HG03457 (cell line): ENCODE results near the gene FBXO11.
A peak's percentile ranks its signal among the peaks of the same experiment; 100 is the strongest.
"Not testable (repeated sequence)": the region's sequence is repeated elsewhere in the genome, so short reads cannot be mapped to it uniquely, and the experiment has no call there.

Experiments
- ATAC-seq: cut with Tn5 transposase; IDR thresholded peaks from one replicate; pipeline ENCODE4 v1.9.1; 2021; ENCODE audit warnings: moderate number of reproducible peaks; ENCODE audit not compliant: unreplicated experiment

The FBXO11 gene

DNA sequence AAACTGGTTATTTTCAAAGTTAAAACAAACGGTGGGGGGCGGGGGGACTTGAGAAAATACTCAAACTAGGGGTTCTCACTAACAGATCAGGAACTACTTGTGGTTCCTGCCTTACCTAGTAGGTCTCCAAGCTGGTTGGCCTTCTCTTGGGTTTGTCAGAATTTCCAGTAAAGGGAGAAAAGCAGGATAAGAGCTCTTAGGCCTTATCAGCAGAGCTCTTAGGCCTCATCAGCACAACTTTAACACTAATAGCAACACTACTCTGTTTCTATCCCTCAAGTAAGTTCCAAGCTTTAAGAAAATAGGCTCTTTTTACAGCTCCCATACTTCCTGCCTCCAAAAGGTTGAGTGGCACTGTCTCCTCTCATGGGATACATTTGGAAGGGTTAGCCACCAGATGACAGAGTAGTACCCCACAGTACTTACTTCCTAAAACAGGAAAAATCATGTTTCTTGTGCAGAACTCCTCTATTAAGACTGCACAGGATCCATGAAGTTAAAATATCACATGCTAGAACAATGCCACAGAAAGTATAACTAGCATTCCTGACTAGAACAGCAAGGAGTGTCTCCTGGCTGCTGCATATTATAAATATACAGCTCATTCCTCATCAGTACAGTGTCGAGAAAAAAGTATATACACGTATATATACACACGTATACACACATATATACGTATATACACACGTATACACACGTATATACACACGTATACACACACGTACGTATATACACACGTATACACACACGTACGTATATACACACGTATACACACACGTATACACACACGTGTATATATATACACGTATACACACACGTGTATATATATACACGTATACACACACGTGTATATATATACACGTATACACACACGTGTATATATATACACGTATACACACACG, 6.1 kb downstream of the FBXO11 start:
- no peak for ATAC-seq

- peak; percentile 56 for ATAC-seq
These were observed 8.2 kb downstream of the FBXO11 start for GRCh38 chr2:47897883-47898731.

- not testable (repeated sequence) for ATAC-seq
These were observed 9.0 kb downstream of the FBXO11 start for GRCh38 chr2:47897191-47897882.

DNA sequence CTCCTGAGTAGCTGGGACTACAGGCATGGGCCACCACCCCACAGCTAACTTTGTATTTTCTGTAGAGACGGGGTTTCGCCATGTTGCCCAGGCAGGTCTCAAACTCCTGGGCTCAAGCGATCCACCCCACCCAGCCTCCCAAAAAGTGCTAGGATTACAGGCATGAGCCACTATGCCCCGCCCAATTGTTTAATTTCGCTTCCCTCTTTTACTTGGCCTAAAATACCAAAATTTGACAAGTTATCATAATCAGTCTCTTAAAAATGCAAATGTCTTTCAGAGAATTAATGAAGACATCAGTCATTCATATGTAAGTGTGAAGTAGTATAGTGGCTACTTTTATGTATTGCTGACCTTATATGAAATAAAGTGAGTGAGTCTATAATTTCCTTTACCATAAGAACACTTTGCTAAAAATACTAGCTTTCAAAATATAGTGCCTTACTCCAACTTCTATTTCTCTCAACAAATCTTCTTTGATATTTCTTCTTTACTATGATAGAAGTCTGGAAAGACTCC, 9.8 kb downstream of the FBXO11 start:
- no peak for ATAC-seq

DNA sequence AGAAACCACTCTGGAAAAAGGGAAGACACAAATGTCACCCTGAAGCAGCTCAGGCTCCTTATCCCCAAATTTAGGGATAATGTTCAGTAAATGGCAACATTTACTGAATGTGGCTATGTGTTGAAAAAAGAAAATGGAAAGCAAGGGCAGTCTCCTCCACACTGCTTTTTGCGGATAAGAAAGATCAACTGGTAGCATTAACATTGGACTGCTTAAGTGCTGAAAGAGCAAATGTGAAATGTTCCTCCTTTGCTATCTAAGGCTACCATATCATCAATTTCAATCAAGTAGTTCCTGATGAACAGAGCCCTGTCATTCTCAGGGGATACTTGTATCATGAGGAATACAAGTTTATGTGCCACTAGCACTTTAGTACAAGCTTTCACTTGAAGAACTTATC, 12.5 kb downstream of the FBXO11 start:
- no peak for ATAC-seq

GRCh38 chr2:47892338-47892730, 14.0 kb downstream of the FBXO11 start:
- ATAC-seq = no peak

DNA sequence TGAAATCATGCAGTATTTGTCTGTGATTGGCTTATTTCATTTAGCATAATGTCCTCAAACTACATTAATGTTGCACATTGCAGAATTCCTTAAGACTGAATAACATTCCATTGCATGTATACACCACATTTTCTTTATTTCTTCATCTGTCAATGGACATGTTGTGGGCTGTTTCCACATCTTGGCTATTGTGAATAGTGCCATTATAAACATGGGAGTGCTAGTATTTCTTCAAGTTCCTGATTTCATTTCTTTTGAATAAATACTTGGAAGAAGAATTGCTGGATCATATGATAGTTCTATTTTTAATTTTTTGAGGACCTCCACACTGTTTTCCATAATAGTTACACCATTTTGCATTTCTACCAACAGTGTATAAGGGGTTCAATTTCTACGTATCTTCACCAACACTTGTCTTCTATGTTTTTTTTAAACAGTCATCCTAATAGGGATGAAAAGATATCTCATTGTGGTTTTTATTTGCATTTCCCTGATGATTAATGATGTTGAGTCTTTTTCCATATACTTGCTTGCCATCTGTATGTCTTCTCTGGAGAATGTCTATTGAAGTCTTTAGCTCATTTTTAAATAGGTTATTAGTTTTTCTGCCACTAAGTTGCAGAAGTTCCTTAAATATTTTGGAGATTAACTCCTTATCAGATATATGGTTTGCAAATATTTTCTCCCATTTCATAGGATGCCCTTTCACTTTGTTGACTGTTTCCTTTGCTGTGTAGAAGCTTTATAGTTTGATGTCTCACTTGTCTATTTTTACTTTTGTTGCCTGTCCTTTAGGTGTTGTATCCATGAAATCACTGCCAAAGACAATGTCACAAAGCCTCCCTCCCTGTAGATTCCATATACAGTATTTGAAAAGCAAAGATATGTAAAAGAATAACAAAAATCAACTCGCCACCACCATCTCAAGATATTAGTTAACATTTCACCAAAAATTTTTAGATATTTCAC, 14.6 kb downstream of the FBXO11 start:
- no peak for ATAC-seq

DNA sequence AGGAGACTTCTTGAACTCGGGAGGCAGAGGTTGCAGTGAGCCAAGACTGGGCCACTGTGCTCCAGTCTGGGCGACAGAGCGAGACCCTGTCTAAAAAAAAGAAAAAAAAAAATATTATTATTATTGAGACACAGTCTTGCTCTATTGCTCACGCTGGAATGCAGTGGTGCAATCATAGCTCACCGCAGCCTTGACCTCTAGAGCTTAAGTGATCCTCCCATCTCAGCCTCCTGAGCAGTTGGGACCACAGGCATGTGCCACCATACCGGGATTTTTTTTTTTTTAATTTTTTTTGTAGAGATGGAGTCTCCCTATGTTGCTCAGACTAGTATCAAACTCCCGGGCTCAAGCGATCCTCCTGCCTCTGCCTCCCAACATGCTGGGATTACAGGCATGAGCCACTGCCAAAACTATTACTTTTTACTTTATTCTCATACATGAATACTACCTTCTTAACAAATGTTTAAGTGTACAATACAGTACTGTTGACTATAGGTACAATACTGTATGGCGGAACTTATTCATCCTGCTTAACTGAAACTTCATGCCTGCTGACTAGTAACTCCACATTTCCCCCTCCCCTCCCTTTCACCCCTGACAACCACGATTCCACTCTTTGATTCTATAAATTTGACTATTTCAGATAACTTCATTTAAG, 15.5 kb downstream of the FBXO11 start:
- ATAC-seq = no peak

DNA sequence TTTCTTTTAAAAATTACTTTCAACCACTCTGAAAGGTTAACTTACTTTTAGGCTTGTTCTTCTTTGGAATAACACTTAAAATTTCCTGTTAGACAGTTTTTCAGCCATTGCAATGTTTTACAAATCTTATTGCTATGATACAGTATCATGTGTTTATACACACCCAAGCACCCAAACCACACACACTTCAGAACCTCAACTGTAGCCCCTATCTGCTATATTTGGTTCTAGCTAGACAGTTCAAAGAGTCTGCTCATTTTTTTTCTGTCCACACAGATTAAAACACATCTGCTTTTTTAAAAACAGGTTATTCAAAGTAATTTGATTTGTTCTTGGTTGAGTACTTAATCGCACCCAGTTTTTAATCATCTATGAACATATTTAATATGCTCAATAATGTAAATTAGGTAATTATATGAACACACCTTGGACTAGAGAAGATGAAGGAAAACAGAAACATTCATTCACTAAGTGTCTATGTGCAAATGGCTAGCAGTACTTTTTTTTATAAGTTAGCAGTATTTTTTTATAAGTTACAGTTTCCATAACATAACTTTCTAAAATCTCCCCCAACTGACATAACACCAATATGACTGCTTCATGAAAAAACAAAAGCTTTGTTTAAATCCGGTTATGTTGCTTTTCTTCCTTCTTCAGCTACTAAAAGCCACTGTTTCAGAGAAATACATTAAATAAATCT, 17.6 kb downstream of the FBXO11 start:
- no peak for ATAC-seq

DNA sequence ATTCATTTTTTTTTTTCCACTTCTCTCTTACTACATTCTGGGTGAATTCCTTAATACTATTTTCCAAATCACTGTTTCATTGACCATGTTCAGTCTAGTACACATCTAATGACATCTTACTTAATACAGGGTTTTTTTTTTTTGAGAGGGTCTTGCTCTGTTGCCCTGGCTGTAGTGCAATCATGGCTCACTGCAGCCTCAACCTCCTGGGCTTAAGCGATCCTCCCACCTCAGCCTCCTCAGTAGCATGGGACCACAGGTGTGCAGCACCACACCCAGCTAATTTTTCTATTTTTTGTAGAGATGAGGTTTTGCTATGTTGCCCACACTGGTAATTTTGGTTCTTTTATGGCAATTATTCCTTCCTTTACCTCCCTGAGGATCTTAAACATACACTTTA, 29.4 kb downstream of the FBXO11 start:
- ATAC-seq = no peak

DNA sequence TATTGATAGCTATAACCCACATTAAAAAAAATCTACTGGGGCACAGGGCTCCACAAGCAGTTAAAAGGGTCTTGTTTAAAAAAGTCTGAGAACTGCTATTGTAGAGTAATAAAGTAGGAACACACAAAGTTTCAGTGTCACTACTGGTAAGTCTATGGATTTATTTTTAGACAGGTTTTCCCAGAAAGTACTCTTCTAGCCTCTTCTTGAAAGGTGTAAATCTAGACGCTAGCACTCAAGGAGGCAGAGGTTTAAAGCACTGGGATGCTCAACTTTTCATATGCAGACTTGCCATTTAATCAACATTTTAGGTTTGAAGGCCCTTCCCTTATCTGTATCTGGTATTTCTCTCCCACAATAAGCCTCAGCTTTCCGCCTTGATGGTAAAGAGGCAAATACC, 33.4 kb downstream of the FBXO11 start:
- ATAC-seq = no peak

- no peak for ATAC-seq
These were observed 35.4 kb downstream of the FBXO11 start for GRCh38 chr2:47870641-47871540.

- ATAC-seq = no peak
These were observed 36.3 kb downstream of the FBXO11 start for GRCh38 chr2:47869859-47870595.

GRCh38 chr2:47868611-47869352, 37.5 kb downstream of the FBXO11 start:
- no peak for ATAC-seq

DNA sequence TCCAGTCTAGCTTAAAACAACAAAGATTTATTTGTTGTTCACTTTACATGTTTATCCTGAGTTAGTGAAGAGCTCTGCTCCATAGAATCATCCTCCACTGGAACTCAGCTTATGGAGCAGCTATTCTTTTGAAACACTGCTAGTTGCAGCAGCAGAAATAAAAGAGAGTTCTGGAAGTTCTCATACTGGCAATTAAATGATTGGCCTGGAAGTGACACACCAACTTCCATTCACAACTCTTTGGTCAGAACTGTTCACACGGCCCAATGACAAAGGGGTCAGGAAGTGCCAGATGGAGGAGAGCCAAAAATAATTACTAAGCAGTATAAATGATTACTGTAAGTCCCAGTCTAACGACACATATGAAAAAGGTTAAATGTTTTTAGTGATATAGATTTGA, 39.1 kb downstream of the FBXO11 start:
- ATAC-seq = no peak

- no peak for ATAC-seq
These were observed 41.7 kb downstream of the FBXO11 start for GRCh38 chr2:47864566-47864965.
